Neutrophil (primary cell): ENCODE measurements around the gene NCOA1.

ENCODE experiments used
- H3K27ac ChIP-seq: fragments of 200-600 bp; sonication (generic); 2 replicates; pipeline ENCODE4 v1.5.1; 2016; ENCODE audit warnings: mild to moderate bottlenecking, moderate library complexity
- H3K27me3 ChIP-seq: fragments of 200-600 bp; sonication (generic); 2 replicates; pipeline ENCODE4 v1.6.0; 2016; ENCODE audit warnings: mild to moderate bottlenecking
- H3K36me3 ChIP-seq: fragments of 200-600 bp; sonication (generic); 2 replicates; pipeline ENCODE4 v1.5.1; 2017
- H3K4me1 ChIP-seq, 2 experiments: fragments of 200-600 bp in 1 of 2; sonication (generic) in 1 of 2; 1 replicate in 1 of 2; 2 replicates in 1 of 2; pipeline versions ENCODE4 v1.5.1 to v1.6.1; 2013 to 2016; ENCODE audit warnings: low read depth in 1 of 2, low read length in 1 of 2, mild to moderate bottlenecking in 1 of 2, moderate library complexity in 1 of 2; ENCODE audit not compliant: control insufficient read depth in 1 of 2, insufficient read depth in 1 of 2
- H3K4me3 ChIP-seq, 2 experiments: fragments of 200-600 bp in 1 of 2; sonication (generic) in 1 of 2; 1 replicate in 1 of 2; 2 replicates in 1 of 2; pipeline ENCODE4 v1.5.1; 2013 to 2016; ENCODE audit warnings: low read depth in 1 of 2, low read length in 1 of 2, mild to moderate bottlenecking in 1 of 2, moderate library complexity in 1 of 2
- H3K9me3 ChIP-seq: fragments of 200-600 bp; sonication (generic); 2 replicates; pipeline ENCODE4 v1.5.1; 2016
- CTCF ChIP-seq: fragments of 200-600 bp; sonication (generic); IDR thresholded peaks from 2 replicates; pipeline ENCODE4 v1.5.1; 2016; ENCODE audit warnings: antibody characterized with exemption

NCOA1 gene

GRCh38 chr2:24501813-24502212, 10.8 kb downstream of the NCOA1 start:
- Histone ChIP-seq H3K4me1 (peaks cover 8 to 17% of the 10 kb centered on the region in 2 experiments), H3K4me3 (no peak overlapping the region), H3K27ac (no peak overlapping the region), H3K36me3 (no peaks in the 10 kb centered on the region), H3K27me3 (no peaks in the 10 kb centered on the region), H3K9me3 (no peaks in the 10 kb centered on the region)
- no peak for TF ChIP-seq CTCF

- Histone ChIP-seq H3K27ac (peak overlapping the region; percentile 40), H3K36me3 (no peaks in the 10 kb centered on the region), H3K4me3 (no peak overlapping the region), H3K27me3 (no peaks in the 10 kb centered on the region), H3K4me1 (peaks cover 15 to 34% of the 10 kb centered on the region in 2 experiments), H3K9me3 (no peaks in the 10 kb centered on the region)
- no peak for TF ChIP-seq CTCF
Observed at GRCh38 chr2:24505534-24506275, 14.7 kb downstream of the NCOA1 start.

GRCh38 chr2:24507549-24507948, 16.5 kb downstream of the NCOA1 start:
- Histone ChIP-seq H3K4me1 (peaks cover 18 to 42% of the 10 kb centered on the region in 2 experiments), H3K4me3 (no peak overlapping the region), H3K36me3 (no peaks in the 10 kb centered on the region), H3K9me3 (no peaks in the 10 kb centered on the region), H3K27ac (peak overlapping the region; percentile 22), H3K27me3 (no peaks in the 10 kb centered on the region)
- TF ChIP-seq CTCF = no peak

- no peaks in the 10 kb centered on the region for H3K36me3 ChIP-seq
- H3K4me3 ChIP-seq = no peak overlapping the region
- H3K27ac ChIP-seq = peak overlapping the region; percentile 40
- no peaks in the 10 kb centered on the region for H3K27me3 ChIP-seq
- TF ChIP-seq CTCF = no peak
- no peaks in the 10 kb centered on the region for H3K9me3 ChIP-seq
- peaks cover 22 to 52% of the 10 kb centered on the region in 2 experiments for H3K4me1 ChIP-seq
Observed at GRCh38 chr2:24508878-24509277, 17.8 kb downstream of the NCOA1 start.

GRCh38 chr2:24509425-24509824, 18.4 kb downstream of the NCOA1 start:
- Histone ChIP-seq H3K27me3 (no peaks in the 10 kb centered on the region), H3K9me3 (no peaks in the 10 kb centered on the region), H3K4me3 (no peak overlapping the region), H3K27ac (peak overlapping the region; percentile 40), H3K36me3 (no peaks in the 10 kb centered on the region), H3K4me1 (peaks cover 22 to 52% of the 10 kb centered on the region in 2 experiments)
- TF ChIP-seq CTCF = no peak
